HG03039 (cell line): ENCODE data around the gene MYO16.

Source experiments
- ATAC-seq: cut with Tn5 transposase; IDR thresholded peaks from one replicate; pipeline ENCODE4 v1.9.1; 2021; ENCODE audit warnings: mild to moderate bottlenecking, moderate library complexity; ENCODE audit not compliant: unreplicated experiment

The MYO16 gene

DNA sequence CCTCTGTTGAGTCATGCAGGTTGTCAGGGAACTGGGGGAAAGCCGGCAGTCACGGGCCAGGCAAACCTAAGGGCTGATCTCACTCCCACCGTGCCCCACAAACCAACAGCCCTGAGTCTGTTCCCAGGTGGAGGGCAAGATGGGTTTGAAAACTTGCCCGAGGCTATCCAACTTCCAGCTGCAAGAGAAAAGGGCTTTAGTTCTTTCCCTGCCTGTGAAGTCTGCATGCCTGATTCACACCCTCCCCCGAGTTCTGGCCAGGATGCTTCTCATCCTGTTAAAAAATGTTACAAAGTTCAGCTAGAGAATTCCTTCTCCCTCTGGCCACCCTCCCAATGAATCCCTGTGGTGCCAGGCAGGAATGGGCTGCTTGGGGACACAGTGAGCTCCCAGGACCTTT lies 33.1 kb downstream of the MYO16 start:
- no peak for ATAC-seq

DNA sequence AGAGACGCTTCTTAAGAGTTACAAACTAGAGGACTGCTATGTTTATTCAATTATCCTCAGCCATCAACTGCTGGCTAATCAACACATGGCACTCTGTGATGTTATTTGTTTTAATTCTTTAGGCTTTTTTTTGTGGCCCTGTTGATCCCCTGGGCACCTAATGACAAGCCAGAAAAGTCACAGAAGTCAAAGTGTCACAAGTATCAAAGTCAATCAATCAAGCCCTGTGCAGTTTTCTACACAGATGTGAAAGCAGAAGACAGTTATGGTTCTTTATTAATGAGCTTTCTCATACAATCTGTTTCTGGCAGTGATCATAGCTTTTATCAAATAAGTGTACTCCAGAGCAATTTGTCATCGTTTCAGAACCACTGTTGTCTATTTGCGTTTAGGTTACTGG lies 34.3 kb downstream of the MYO16 start:
- ATAC-seq = no peak

DNA sequence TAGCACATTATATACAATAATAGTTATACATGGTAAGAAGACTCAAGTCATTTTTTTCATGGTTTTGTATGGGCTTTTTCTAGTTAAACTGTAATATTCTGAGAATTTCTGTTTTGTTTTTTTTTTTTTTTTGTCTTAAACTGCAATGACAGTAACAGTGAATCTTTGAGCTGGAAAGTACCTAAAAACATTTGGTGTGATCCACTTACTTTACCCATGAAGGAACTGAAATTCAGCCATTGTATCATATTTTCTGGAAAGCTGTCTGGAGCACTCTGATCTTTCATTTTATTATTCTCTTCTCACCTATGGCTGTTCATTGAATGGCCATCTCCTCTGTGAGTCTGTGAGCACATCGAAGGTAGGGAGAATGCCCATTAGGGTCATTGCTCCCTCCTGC lies 37.8 kb downstream of the MYO16 start:
- ATAC-seq = no peak

DNA sequence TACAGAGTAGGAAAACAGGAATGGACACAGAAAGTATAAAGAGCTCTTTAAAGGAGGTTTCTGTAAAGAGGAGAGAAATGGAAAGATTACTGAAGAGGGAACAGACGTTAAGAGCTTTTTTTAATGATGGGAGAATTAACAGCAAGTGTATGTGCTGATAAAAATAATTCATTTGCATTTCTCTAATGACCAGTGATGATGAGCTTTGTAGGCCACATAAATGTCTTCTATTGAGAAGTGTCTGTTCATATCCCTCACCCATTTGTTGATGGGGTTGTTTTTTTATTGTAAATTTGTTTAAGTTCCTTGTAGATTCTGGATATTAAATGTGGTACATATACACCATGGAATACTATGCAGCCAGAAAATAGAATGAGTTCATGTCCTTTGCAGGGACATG lies 40.0 kb downstream of the MYO16 start:
- ATAC-seq = no peak

DNA sequence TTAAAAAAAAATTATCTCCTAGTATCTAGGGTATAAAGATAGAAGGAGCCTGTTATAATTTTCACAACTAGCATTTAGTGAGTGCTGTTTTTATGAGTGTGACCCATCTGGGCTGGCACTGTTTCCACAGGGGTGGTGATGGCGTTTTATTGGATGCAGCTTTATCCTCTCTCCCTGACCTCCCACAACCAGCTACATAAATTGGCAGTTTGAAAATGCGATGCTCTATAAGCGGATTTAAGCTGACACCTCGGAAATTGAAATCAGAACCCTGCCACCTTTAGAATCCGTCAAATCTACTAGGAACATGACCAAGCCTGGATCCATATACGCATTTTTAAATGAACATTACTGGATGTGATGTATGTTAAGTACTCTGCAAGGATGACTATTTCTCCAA lies 44.9 kb downstream of the MYO16 start:
- ATAC-seq = no peak

DNA sequence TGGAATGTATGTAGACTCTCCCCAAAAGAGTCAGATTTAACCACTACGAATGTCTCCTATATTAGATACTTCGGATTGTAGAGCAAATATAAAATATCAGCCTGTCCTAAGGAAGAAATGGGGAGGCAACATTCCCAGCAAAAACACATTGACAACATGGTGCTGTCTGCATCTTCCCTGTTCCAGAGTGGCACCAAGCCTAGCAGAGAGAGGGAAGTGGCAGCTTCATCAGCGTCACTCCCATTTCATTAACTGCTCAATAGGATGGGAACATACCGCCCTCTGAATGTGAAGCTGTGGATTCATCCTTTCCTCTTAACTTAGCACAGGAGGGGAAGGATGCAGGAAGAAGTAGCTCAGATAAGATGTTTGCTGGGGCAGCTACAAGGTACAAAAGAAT lies 45.4 kb downstream of the MYO16 start:
- no peak for ATAC-seq

DNA sequence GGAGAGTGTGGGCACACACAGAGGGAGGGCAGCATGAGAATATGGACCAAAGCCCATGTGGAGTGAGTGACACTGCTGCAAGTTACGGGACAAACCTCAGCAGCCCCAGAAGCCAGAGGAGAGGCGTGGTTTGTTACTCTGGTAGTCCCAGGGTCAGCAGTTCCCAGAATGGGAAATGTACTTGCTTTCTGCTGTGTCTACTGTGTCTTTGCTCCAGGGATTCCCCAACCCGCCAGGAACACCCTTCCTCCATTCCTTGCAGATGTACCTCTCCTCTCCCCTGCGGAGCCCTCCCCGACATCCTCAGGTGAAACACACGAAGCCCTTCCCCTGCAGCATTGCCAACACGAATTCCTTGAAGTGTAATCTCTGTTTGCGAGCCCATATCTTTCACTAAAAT lies 47.2 kb downstream of the MYO16 start:
- no peak for ATAC-seq

DNA sequence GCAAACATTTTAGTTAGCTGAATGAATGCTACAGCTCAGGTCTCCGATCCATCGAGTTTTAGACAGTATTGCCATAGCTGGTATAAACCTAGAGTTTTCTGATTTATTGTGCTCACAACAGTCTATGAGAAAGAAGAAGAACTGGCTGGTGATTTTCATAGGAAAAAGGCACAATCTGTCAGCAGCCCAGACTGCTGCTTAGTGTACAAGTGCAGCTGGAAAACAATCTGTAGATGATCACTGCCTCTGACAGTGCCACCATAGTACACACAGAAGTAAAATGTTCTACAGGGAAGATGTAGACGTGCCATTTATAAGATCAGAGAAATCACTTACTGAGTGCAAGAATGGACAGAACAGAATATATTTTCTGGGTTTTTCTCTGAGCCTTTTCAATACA lies 48.4 kb downstream of the MYO16 start:
- ATAC-seq = no peak

DNA sequence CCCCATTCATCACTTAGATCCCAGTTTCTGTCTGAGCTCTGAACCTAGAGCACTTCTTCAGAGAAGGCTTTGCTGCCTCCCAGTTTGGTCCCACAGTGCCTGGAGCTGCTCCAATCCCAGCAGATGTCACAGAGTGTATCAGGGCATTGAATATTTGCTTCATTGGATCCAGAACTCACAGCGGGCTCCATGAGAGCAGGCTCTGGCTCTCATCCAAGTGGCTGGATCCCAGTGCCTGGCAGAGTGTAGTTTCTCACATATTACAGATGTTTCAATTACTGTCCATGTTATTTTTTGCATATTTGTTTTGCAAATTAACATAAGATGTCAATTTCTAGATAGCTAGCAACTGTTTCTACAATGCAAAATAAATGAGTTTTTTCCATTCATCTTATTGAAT lies 50.6 kb downstream of the MYO16 start:
- no peak for ATAC-seq

DNA sequence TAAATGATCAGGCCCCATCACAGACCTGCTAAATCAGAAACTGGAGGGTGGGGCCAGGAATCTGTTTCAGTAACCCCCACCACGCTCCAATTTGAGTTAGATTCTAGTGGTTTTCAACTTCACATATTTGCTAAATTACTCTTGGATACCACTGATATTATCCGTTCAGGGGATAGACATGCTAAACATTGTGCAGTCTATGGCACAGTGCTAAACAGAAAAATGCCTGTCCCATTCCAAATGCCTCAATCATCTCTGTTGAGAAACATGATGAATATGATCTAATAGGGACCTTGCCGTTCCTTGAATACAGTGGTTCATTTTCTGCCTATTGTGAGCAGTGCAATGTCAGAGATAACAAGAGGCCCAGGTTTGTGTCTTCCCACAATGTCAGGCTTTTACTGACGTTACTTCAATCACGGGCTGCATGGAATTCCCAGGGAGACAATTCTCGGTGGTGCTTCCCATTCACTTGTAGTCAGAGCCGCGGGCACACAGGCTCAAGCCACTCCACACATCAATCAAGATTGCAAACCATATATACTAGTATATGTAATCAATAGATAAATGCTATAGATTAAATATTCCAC lies 52.7 kb downstream of the MYO16 start:
- ATAC-seq = no peak

DNA sequence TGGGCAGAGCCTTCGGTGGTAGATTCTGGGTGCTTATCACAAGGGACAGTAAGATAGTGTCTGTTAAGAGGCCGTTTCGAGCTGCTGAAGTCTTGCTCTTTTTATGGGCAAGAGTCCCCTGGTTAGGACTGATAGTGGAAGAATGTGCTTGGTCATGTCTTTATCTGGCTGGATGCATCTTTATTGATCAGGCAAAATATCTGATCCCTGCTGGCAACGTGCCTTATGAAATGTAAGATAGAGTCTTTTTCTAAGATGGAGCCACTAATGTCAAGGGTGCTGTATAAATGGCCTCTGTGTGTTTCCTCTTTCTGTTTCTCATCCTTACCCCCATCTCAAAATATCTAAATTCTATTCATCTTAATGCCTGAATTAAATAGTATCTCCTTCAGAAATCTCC lies 53.3 kb downstream of the MYO16 start:
- ATAC-seq = no peak

DNA sequence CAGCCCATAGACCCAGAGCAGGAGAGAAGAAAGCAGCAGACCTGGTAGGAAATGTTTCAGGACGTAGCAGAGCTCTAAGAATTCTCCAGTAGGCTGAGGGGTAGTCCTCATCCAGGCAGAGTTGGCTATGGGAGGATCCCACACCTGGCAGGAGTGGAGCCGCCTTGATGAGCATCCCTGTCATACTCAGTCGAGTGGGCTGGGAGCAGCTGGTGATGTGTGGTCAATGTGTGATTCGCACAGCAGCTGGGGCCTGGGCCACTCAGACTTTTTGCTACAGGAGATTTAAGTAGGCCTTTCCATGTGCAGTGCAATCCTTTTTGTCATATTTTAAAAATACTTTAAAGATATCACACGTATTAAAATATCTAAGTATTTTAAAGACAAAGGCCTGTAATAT lies 56.6 kb downstream of the MYO16 start:
- ATAC-seq = no peak

DNA sequence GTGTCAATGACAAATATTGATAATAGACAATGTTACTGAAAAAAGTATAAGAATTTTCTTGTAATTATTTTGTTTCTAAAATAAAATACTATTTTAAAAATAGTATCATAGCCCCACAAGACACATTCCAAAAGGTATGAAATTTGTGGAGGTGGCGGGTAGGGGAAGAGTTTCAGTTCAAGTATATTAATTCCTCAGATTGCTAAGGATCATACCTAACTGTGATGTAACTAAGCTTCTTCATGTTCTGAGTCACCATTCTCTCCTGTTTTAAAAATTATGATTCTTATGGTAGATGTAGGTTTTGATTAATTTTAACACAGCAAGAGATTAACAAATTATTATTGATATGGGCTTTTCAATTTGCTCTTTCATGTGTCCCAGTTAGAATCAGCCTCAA lies 61.3 kb downstream of the MYO16 start:
- ATAC-seq = no peak

DNA sequence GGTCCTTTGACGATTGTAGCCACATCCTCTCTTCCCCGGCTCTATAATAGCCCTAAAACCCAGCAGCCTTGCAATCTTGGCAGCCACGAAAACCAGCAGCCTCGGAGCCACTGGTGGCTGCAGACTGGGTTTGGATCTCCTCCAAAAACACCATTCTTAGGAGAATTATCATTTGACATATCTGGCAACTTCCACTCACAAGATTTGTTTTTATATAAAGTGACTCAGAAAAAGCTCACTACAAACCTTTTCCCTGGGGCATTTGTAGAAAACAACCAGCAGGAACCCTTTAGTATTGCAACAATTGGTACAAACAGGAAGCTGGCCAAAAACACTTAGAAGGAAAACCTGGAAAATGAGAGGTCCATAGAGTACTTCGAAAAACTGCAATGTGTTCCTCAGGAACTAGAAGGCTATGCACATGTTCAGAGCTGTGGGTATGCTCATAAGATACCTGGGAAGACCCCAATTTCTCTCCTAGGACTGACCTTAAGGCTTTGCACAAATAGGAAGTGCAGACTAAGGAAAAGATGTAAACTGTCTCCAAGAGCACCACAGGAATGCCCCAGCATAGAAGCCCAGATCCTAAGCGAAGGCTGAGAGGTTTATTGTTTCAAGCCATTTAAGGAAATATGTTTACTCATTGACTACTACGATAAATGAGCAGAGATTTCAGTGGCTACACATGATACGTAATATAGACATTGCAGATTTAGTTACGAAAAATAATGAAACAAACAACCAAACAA lies 71.2 kb downstream of the MYO16 start:
- ATAC-seq = no peak

DNA sequence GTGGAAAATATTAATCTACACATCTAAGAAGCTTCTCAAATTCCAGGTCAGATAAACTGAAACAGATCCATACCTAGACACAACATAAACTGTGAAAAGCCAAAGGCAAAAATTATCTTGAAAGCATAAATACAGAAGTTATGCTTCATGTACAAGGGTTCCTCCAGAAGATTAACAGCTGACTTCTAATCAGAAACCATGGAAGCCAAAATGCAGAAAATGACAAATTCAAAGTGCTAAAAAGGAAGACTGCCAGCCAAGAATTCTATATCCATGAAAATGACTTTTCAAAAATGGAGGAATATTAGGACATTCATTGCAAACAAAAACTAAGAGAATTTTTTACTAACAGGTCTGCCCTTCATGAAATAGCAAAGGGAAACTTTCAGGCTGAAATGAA lies 72.8 kb downstream of the MYO16 start:
- no peak for ATAC-seq

DNA sequence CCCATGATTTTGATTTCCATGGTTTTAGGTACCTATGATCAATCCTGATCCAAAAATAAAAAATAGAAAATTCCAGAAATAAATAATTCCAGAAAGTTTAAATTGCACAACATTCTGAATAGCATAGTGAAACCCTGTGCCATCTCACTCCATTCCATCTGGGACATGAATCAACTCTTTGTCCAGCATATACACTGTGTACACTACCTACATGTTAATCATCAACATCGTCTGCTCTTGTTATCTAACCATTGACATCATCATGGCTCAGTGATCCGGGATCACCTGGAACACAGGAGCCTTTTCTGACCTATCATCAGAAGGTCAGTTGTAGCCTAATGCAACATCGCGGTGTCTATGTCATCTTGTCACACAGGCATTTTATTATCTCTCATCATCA lies 75.6 kb downstream of the MYO16 start:
- ATAC-seq = no peak

DNA sequence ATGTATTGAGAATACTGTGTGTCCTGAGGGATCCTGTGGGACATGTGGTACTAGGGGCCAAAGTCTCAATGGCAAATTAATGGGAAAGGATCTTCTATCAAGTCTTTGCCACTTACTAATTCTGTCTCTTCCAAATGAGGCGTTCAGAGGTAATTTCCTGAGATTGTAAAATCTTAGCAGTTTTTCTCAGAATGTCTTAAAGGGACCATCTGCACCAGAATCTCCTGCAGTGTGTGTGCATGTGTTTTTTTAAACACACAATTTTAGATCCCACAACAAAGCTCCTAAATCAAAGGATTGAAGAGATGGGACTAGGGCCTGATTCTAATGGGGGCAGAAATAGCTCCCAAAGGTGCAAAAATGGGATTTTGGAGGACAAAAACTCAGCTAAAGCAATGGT lies 78.2 kb downstream of the MYO16 start:
- ATAC-seq = no peak

DNA sequence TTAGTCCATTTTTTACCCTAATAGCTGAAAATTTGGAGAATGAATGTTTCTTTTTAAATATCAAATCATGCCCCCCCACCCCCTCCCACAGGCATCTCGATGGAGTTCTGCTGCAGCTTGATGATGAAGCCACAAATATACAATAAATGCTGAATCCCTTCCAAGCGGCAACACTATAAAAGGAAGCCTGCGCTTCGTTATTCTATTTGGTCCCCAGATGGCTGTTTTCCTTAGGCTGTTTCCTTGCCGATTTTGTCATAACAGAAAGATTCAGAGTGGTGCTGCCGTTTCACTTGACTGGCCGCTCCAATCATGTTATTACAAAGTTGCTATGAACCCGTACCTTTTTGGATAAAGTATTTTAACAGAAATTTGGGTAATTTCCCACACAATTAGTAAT lies 79.5 kb downstream of the MYO16 start:
- no peak for ATAC-seq

DNA sequence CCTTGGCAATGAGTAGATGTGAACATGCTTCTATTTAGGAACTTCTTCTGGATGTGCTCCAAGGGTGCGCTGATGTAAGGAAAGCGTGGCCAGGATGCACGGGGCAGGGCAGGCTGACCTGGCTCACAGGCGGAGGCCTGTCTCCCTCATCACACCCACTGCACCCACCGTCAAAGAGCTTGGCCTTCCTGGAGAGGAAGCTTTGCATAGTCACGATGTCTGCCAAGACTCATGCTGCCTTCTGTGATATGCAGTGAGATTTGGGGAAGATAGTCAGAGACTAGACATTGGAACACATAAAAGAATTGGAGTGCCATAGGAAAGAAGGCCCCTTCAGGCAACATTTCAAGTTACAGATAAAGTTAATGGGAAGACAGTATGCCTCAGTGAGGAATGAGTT lies 82.0 kb downstream of the MYO16 start:
- ATAC-seq = no peak

DNA sequence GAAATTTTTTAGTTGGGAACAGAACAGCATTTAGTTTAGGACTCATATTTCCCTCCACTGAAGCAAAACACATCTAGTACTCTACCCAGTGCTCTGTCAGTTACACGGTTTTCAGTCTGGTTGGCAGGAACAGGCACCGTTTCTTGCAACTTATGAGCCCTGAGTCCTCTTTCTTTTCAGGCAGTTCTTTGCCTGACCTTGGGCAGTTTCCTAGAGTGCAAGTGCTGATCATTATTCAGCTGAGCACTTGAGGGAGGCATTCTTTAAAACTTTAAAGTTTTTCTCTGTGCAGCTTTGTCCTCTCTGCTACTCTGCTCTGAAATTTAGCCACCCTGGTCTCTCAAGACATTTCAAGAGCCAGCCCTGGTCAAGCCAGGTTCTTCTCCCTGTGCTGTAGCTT lies 96.1 kb downstream of the MYO16 start:
- no peak for ATAC-seq

DNA sequence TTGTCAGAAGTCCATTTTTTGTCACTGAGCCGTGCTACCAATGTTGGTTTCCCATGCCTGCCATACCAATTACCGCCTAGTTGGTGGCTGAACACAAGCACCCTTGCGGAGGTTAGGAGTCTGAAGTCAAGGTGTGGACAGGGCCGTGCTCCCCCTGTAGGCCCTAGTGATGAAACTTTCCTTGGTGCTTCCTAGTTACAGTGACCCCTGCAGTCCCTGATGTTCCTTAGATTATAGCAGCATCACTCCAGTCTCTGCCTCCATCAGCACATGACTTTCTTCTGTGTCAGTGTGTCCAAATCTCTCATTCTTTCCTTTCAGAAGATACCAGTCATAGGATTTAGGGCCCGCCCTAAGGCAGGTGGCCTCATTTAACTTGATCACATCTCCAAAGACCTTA lies 99.0 kb downstream of the MYO16 start:
- no peak for ATAC-seq

DNA sequence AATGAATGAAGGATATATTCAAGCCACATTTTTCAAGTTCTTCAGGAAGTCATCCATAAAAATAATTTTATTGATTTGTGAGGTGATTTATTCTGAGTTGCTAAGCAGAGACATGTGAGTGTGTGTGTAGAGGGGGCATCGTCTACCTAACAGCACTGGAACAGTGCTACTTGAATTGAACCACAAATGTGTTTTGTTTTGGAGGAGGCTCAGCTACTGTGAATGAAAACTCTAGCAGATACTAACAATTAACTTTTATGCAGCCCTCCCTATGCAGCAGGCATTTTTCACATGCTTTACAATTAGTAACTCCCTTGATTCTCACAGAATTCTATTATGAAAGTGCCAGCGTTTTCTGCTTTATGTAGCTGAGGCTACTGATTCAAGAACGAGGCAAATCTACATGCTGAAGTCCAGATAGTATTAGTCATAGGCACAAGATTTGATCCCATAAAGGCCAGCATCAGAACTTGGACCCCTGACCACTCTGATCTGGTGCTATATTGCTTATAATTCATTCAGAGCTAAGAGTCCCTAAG lies 103.7 kb downstream of the MYO16 start:
- no peak for ATAC-seq

DNA sequence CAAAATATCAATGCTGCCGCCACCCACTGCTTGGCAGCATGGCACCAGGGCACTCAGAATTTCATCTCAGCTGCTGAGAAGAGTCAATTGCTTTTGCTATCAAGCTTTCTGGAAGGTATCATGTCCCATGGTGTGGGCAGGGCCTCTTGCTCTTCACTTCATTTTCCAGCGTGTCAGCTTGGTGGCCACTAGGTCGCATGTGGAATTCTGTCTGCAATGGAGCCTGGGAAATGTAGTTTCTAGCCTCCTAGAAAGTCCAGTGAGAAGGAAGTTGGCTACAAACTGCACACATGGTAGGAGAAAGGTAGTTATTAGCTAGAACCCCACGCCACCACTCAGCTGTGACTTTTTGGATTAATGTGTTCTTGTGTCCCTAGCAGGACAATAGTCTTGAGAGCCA lies 105.3 kb downstream of the MYO16 start:
- ATAC-seq = no peak
